H1 (cell line): ENCODE results near the gene RBM15. TPM values are rescaled to one million over a fixed set of nuclear protein-coding genes. Genes with fewer than 3 reads are reported as not detected.

ENCODE experiments used
- CTCF ChIA-PET: fragments of 300-600 bp; sonication (Branson Sonifier 250); formaldehyde crosslinking; loops from one replicate; lab custom pipeline; 2021; ENCODE audit not compliant: partially characterized antibody; lab: Charles Lee
- POLR2A ChIA-PET: fragments of 300-600 bp; sonication (Branson Sonifier 250); formaldehyde crosslinking; loops from one replicate; lab custom pipeline; 2021; ENCODE audit warnings: inconsistent platforms; ENCODE audit not compliant: partially characterized antibody; lab: Charles Lee
- DNase-seq, 2 experiments: peaks; one replicate each; pipeline versions ENCODE4 v3.0.0 to v3.0.0-alpha.2; 2010 to 2022; ENCODE audit warnings: low spot score in 2 of 2, low read depth in 1 of 2, mixed read lengths in 1 of 2
- FAIRE-seq: peaks from 2 replicates; lab custom pipeline; 2011; peaks lifted over from hg19 to GRCh38; lab: Jason Lieb, UNC
- H2AFZ ChIP-seq: 2 replicates; pipeline ENCODE4 v1.8.1; 2012; ENCODE audit warnings: low read length, inconsistent platforms
- H2AK5ac ChIP-seq: 2 replicates; pipeline ENCODE4 v1.6.1; 2013; ENCODE audit warnings: low read depth, low read length
- H2BK120ac ChIP-seq: replicated peaks from 2 replicates; pipeline ENCODE3; 2013; ENCODE audit warnings: low read depth, low read length, inconsistent platforms
- H2BK12ac ChIP-seq: 2 replicates; pipeline ENCODE4 v1.6.1; 2013; ENCODE audit warnings: low read depth, low read length
- H2BK15ac ChIP-seq: 2 replicates; pipeline ENCODE4 v1.6.1; 2013; ENCODE audit warnings: low read length
- H2BK20ac ChIP-seq: 2 replicates; pipeline ENCODE4 v1.6.1; 2013; ENCODE audit warnings: low read length
- H2BK5ac ChIP-seq: 2 replicates; pipeline ENCODE4 v1.6.1; 2013; ENCODE audit warnings: low read depth, low read length
- H3K14ac ChIP-seq: 2 replicates; pipeline ENCODE4 v1.6.1; 2013; ENCODE audit warnings: inconsistent platforms; ENCODE audit not compliant: insufficient read length
- H3K18ac ChIP-seq: 2 replicates; pipeline ENCODE4 v1.6.1; 2013; ENCODE audit warnings: low read length; ENCODE audit errors: extremely low read depth
- H3K23ac ChIP-seq: 2 replicates; pipeline ENCODE4 v1.6.1; 2013; ENCODE audit warnings: inconsistent platforms; ENCODE audit not compliant: insufficient read length
- H3K23me2 ChIP-seq: 2 replicates; pipeline ENCODE4 v1.6.1; 2013; ENCODE audit warnings: low read depth, low read length
- H3K27ac ChIP-seq: 2 replicates; pipeline ENCODE4 v1.6.1; 2011; ENCODE audit warnings: low read depth, low read length, inconsistent platforms
- H3K27me3 ChIP-seq, 4 experiments: replicated peaks in 1 of 4; 1 replicate in 1 of 4; 2 replicates in 3 of 4; pipeline versions ENCODE4 v1.6.1 to v1.8.1; 2011 to 2013; ENCODE audit warnings: low read length in 3 of 4, mild to moderate bottlenecking in 3 of 4, inconsistent platforms in 2 of 4, mixed read lengths in 2 of 4, moderate library complexity in 1 of 4; ENCODE audit not compliant: control insufficient read depth in 3 of 4, insufficient read depth in 3 of 4; ENCODE audit errors: extremely low read depth in 1 of 4
- H3K36me3 ChIP-seq, 4 experiments: 2 replicates each; pipeline versions ENCODE4 v1.6.1 to v1.8.1; 2011 to 2013; ENCODE audit warnings: mild to moderate bottlenecking in 4 of 4, low read length in 3 of 4, moderate library complexity in 2 of 4, control low read depth in 1 of 4, inconsistent platforms in 1 of 4; ENCODE audit not compliant: insufficient read depth in 4 of 4, control insufficient read depth in 2 of 4
- H3K4ac ChIP-seq: replicated peaks from 2 replicates; pipeline ENCODE3; 2013; ENCODE audit warnings: low read length, low read depth, mixed read lengths, inconsistent platforms; ENCODE audit not compliant: insufficient read length
- H3K4me1 ChIP-seq, 4 experiments: replicated peaks in 1 of 4; 1 replicate in 1 of 4; 2 replicates in 3 of 4; pipeline versions ENCODE4 v1.6.1 to v1.8.1; 2011 to 2013; ENCODE audit warnings: low read length in 3 of 4, inconsistent platforms in 2 of 4, mixed read lengths in 1 of 4; ENCODE audit not compliant: insufficient read depth in 4 of 4, control insufficient read depth in 3 of 4
- H3K4me2 ChIP-seq, 2 experiments: 2 replicates each; pipeline versions ENCODE4 v1.6.1 to v1.8.1; 2011 to 2013; ENCODE audit warnings: low read depth in 2 of 2, low read length in 2 of 2, control low read depth in 1 of 2, inconsistent platforms in 1 of 2, mild to moderate bottlenecking in 1 of 2; ENCODE audit not compliant: insufficient read depth in 1 of 2
- H3K4me3 ChIP-seq, 4 experiments: fragments of 200-600, 300-600 bp in 1 of 4; sonication (generic), shearing (Covaris generic), sonication (Bioruptor Twin) in 1 of 4; 2 replicates each; pipeline versions ENCODE4 v1.5.1 to v1.8.1; 2011 to 2016; ENCODE audit warnings: low read length in 4 of 4, low read depth in 3 of 4, control low read depth in 2 of 4, inconsistent platforms in 2 of 4, mild to moderate bottlenecking in 2 of 4, mixed read lengths in 1 of 4, moderate library complexity in 1 of 4; ENCODE audit not compliant: insufficient read depth in 2 of 4; ENCODE audit errors: extremely low read depth in 1 of 4
- H3K56ac ChIP-seq: replicated peaks from 2 replicates; pipeline ENCODE3; 2013; ENCODE audit warnings: low read depth, mild to moderate bottlenecking, mixed read lengths, low read length, inconsistent platforms; ENCODE audit not compliant: insufficient read length
- H3K79me1 ChIP-seq: 2 replicates; pipeline ENCODE4 v1.6.1; 2013; ENCODE audit warnings: low read depth, low read length, control low read depth
- H3K79me2 ChIP-seq, 2 experiments: 2 replicates each; pipeline versions ENCODE4 v1.6.1 to v1.8.1; 2012 to 2013; ENCODE audit warnings: low read length in 2 of 2, mild to moderate bottlenecking in 2 of 2, inconsistent platforms in 1 of 2; ENCODE audit not compliant: insufficient read depth in 2 of 2, control insufficient read depth in 1 of 2
- H3K9ac ChIP-seq, 4 experiments: replicated peaks in 1 of 4; 1 replicate in 1 of 4; 2 replicates in 3 of 4; pipeline versions ENCODE4 v1.6.1 to v1.8.1; 2011 to 2013; ENCODE audit warnings: low read depth in 3 of 4, low read length in 3 of 4, control low read depth in 2 of 4, mild to moderate bottlenecking in 2 of 4, moderate library complexity in 2 of 4, inconsistent platforms in 1 of 4; ENCODE audit errors: extremely low read depth in 1 of 4
- H3K9me3 ChIP-seq, 2 experiments: 2 replicates each; pipeline versions ENCODE4 v1.6.1 to v1.8.1; 2012 to 2013; ENCODE audit warnings: mild to moderate bottlenecking in 2 of 2, moderate library complexity in 2 of 2, control low read depth in 1 of 2, inconsistent platforms in 1 of 2, low read depth in 1 of 2, low read length in 1 of 2, mixed read lengths in 1 of 2; ENCODE audit not compliant: insufficient read depth in 2 of 2
- H4K20me1 ChIP-seq, 2 experiments: replicated peaks in 1 of 2; 2 replicates each; pipeline versions ENCODE3 to v1.8.1; 2011 to 2013; ENCODE audit warnings: inconsistent platforms in 2 of 2, low read length in 2 of 2, mild to moderate bottlenecking in 1 of 2; ENCODE audit not compliant: insufficient read depth in 2 of 2, control insufficient read depth in 1 of 2
- H4K5ac ChIP-seq: 2 replicates; pipeline ENCODE4 v1.6.1; 2013; ENCODE audit warnings: low read length, low read depth, mixed read lengths, inconsistent platforms; ENCODE audit not compliant: insufficient read length
- H4K8ac ChIP-seq: 2 replicates; pipeline ENCODE4 v1.8.0; 2013; ENCODE audit warnings: mild to moderate bottlenecking, moderate library complexity, low read length, inconsistent platforms; ENCODE audit not compliant: insufficient read depth; ENCODE audit errors: extremely low read depth
- H4K91ac ChIP-seq: replicated peaks from 2 replicates; pipeline ENCODE3; 2013; ENCODE audit warnings: low read length, mixed read lengths, inconsistent platforms; ENCODE audit not compliant: insufficient read length
- ASH2L ChIP-seq: fragments of 200-600, 300-600 bp; sonication (generic); IDR thresholded peaks from one replicate; pipeline ENCODE4 v1.7.1; 2017; ENCODE audit warnings: low read length
- BCL11A ChIP-seq, 2 experiments: IDR thresholded peaks; one replicate each; pipeline ENCODE4 v1.6.1; 2011; ENCODE audit warnings: low read depth in 2 of 2, low read length in 2 of 2, mild to moderate bottlenecking in 2 of 2
- CEBPB ChIP-seq: IDR thresholded peaks from 2 replicates; pipeline ENCODE4 v1.6.1; 2012; ENCODE audit warnings: low read depth, low read length
- CHD2 ChIP-seq: IDR thresholded peaks from 2 replicates; pipeline ENCODE4 v1.6.1; 2012; ENCODE audit warnings: low read length, improper control_type of control experiment
- HDAC6 ChIP-seq: IDR thresholded peaks from one replicate; pipeline ENCODE4 v1.7.1; 2012; ENCODE audit warnings: low read depth, mild to moderate bottlenecking, inconsistent platforms, low read length, moderate library complexity
- JUND ChIP-seq: IDR thresholded peaks from 2 replicates; pipeline ENCODE4 v1.6.1; 2011; ENCODE audit warnings: mild to moderate bottlenecking, improper control_type of control experiment, low read length
- MAFK ChIP-seq: IDR thresholded peaks from 2 replicates; pipeline ENCODE4 v1.6.1; 2012; ENCODE audit warnings: low read depth, mild to moderate bottlenecking, improper control_type of control experiment, low read length
- RAD21 ChIP-seq, 2 experiments: IDR thresholded peaks in 1 of 2; conservative IDR thresholded peaks in 1 of 2; 2 replicates each; pipeline ENCODE4 v1.6.1; 2011; ENCODE audit warnings: low read depth in 2 of 2, low read length in 2 of 2, improper control_type of control experiment in 1 of 2, inconsistent platforms in 1 of 2, mild to moderate bottlenecking in 1 of 2, moderate library complexity in 1 of 2
- SIRT6 ChIP-seq: IDR thresholded peaks from one replicate; pipeline ENCODE4 v1.7.1; 2012; ENCODE audit warnings: low read length, inconsistent platforms
- TAF1 ChIP-seq: IDR thresholded peaks from 2 replicates; pipeline ENCODE4 v1.6.1; 2011; ENCODE audit warnings: mild to moderate bottlenecking, low read depth, low read length
- TAF7 ChIP-seq: optimal IDR thresholded peaks from 2 replicates; pipeline ENCODE3; 2011; ENCODE audit warnings: low read depth, mild to moderate bottlenecking, inconsistent platforms, low read length, moderate library complexity, borderline replicate concordance
- TBP ChIP-seq: IDR thresholded peaks from 2 replicates; pipeline ENCODE4 v1.6.1; 2011; ENCODE audit warnings: low read depth, low read length, improper control_type of control experiment
- WGBS, 2 experiments: shearing (Covaris generic) in 1 of 2; methylation state at CpG; one replicate each; pipeline versions ENCODE4 v1.1.6 to v1.1.7; 2013 to 2015; ENCODE audit warnings: low lambda C conversion rate in 2 of 2, mixed read lengths in 2 of 2, inconsistent platforms in 1 of 2, low coverage in 1 of 2, missing lambda C conversion rate in 1 of 2; ENCODE audit not compliant: insufficient replicate concordance in 2 of 2, insufficient coverage in 1 of 2, insufficient read length in 1 of 2; ENCODE audit errors: extremely low coverage in 1 of 2, missing lambda C conversion rate in 1 of 2; 5-methylcytosine and 5-hydroxymethylcytosine counted together
- polyA plus RNA-seq, 7 experiments: library from polyadenylated mRNA; depleted of rRNA in 3 of 7; stranded (reverse) in 5 of 7; unstranded in 2 of 7; fragments of >200 nt in 5 of 7; fragments of 200-250 nt in 2 of 7; gene quantifications; 1 replicate in 5 of 7; 2 replicates in 1 of 7; 4 replicates in 1 of 7; pipeline versions ENCODE4 v1.2.1 to v1.2.3, GENCODE V29; 2011 to 2013; ENCODE audit warnings: missing spikeins in 2 of 7, mixed read lengths in 2 of 7
- total RNA-seq: library from RNA; stranded (reverse); fragmentation: NEBNext Ultra II Directional; extraction: Animal tissue kit (Norgen Biotek cat#: 25700); gene quantifications from 2 replicates; pipeline ENCODE4 v1.2.1, GENCODE V29; 2021
- TF ChIP-seq, protein P1 (sequence below): IDR thresholded peaks from 2 replicates; pipeline ENCODE4 v1.6.1; 2011; ENCODE audit warnings: low read depth, mild to moderate bottlenecking, low read length; ENCODE audit not compliant: insufficient read depth
- TF ChIP-seq, protein P2 (sequence below): IDR thresholded peaks from 2 replicates; pipeline ENCODE4 v1.6.1; 2012; ENCODE audit warnings: inconsistent platforms

The RBM15 gene
- total and polyA plus RNA-seq, 2 of the 8 experiments (the other 6 are each of a cell fraction or from before 2014, with no cell fraction given): 13.5 to 44.9 TPM

- ChIA-PET CTCF (interaction anchor here (0.8 to 34.1 kb wide), 6 partner anchors 9 to 125 kb away, joined by 3 to 1001 read pairs (median 3); partner anchors contain the start of gene KCNC4), POLR2A (no interaction called here)
- no peak overlapping the region for H2BK12ac ChIP-seq
- H4K91ac ChIP-seq: no peak overlapping the region
- H3K14ac ChIP-seq: no peak overlapping the region
- no peaks in the 10 kb centered on the region for H3K79me1 ChIP-seq
- H3K79me2 ChIP-seq: no peaks in the 10 kb centered on the region
- no peaks in the 10 kb centered on the region for H3K23me2 ChIP-seq
- H3K56ac ChIP-seq: no peak overlapping the region
- FAIRE-seq: no peak
- no peaks in the 10 kb centered on the region for H3K4me1 ChIP-seq
- H2AK5ac ChIP-seq: no peak overlapping the region
- H3K4me3 ChIP-seq: no peak overlapping the region
- no peak overlapping the region for H3K27ac ChIP-seq
- H3K36me3 ChIP-seq: no peaks in the 10 kb centered on the region
- H2BK120ac ChIP-seq: no peak overlapping the region
- no peak overlapping the region for H3K4ac ChIP-seq
- no peak overlapping the region for H4K8ac ChIP-seq
- H4K20me1 ChIP-seq: no peaks in the 10 kb centered on the region
- no peak overlapping the region for H2AFZ ChIP-seq
- no peak overlapping the region for H3K4me2 ChIP-seq
- no peaks in the 10 kb centered on the region; a peak in 1 of 7 replicates for H3K27me3 ChIP-seq
- TF ChIP-seq CEBPB (no peak), MAFK (no peak), TAF7 (no peak), SIRT6 (no peak), ASH2L (no peak), RAD21 (IDR thresholded peaks at IDR 0.05 in 1 of 2, conservative IDR thresholded peaks at IDR 0.05 in 1 of 2; ENCODE audit: low read depth in 2 of 2, low read length in 2 of 2) (no peak), JUND (no peak), BCL11A (IDR thresholded peaks at IDR 0.05; ENCODE audit: low read depth in 2 of 2, low read length in 2 of 2) (no peak), CHD2 (no peak), TAF1 (no peak), HDAC6 (no peak), TBP (no peak)
- TF ChIP-seq, protein P1, sequence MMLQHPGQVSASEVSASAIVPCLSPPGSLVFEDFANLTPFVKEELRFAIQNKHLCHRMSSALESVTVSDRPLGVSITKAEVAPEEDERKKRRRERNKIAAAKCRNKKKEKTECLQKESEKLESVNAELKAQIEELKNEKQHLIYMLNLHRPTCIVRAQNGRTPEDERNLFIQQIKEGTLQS: no peak
- TF ChIP-seq, protein P2, sequence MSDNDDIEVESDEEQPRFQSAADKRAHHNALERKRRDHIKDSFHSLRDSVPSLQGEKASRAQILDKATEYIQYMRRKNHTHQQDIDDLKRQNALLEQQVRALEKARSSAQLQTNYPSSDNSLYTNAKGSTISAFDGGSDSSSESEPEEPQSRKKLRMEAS: no peak
- H2BK15ac ChIP-seq: no peak overlapping the region
- H3K9ac ChIP-seq: no peak overlapping the region
- H3K18ac ChIP-seq: no peak overlapping the region
- DNase-seq: no peak
- H4K5ac ChIP-seq: no peak overlapping the region
- H2BK5ac ChIP-seq: no peak overlapping the region
- no peaks in the 10 kb centered on the region for H3K9me3 ChIP-seq
- no peak overlapping the region for H2BK20ac ChIP-seq
- WGBS, 2 experiments: 83% methylated on average over 4 of the region's 4 CpGs; no CpG with 5 or more reads in 1 of the 2 experiments
- no peak overlapping the region for H3K23ac ChIP-seq
Observed at GRCh38 chr1:110321846-110322245, 17.3 kb upstream of the RBM15 start.
